GM12878 (cell line): Measurements from ENCODE around the gene AIF1L. TPM values are rescaled to one million over a fixed set of nuclear protein-coding genes. Genes with fewer than 3 reads are reported as not detected.

ENCODE experiments used
- ATAC-seq: fragments of 200-7000 bp; cut with Tn5 transposase; 3 replicates; pipeline ENCODE4 v1.9.1; 2020; ENCODE audit warnings: mild to moderate bottlenecking, moderate library complexity
- BruUV-seq: library from RNA; stranded (reverse); fragments of 400-500 nt; replicated peaks from 2 replicates; lab custom pipeline; 2021; lab: Mats Ljungman, UMichigan
- CTCF ChIA-PET: fragments of 300-600 bp; sonication (Branson Sonifier 250); formaldehyde crosslinking; extraction: SDS; loops from one replicate; lab custom pipeline; 2021; ENCODE audit warnings: inconsistent platforms; lab: Yijun Ruan, JAX
- POLR2A ChIA-PET: fragments of 350-600 bp; formaldehyde crosslinking; extraction: SDS; loops from one replicate; lab custom pipeline; 2021; ENCODE audit warnings: inconsistent platforms; lab: Charles Lee
- RAD21 ChIA-PET: fragments of 300-600 bp; sonication (Branson Sonifier 250); formaldehyde crosslinking; loops from one replicate; lab custom pipeline; 2023; ENCODE audit warnings: antibody characterized with exemption; ENCODE audit not compliant: unreplicated experiment; lab: Charles Lee
- SMC1A ChIA-PET: fragments of 300-600 bp; sonication (Branson Sonifier 250); formaldehyde crosslinking; loops from one replicate; lab custom pipeline; 2023; ENCODE audit not compliant: unreplicated experiment, uncharacterized antibody; lab: Charles Lee
- DNase-seq: peaks from one replicate; pipeline ENCODE4 v3.0.0-alpha.2; 2011; ENCODE audit warnings: low read depth, low spot score
- FAIRE-seq: peaks from 3 replicates; lab custom pipeline; 2011; peaks lifted over from hg19 to GRCh38; lab: Jason Lieb, UNC
- H2AFZ ChIP-seq: 2 replicates; pipeline ENCODE4 v1.6.0; 2011; ENCODE audit warnings: low read depth, low read length, control low read depth; ENCODE audit not compliant: control insufficient read depth
- H3K27ac ChIP-seq: 2 replicates; pipeline ENCODE4 v1.5.1; 2011; ENCODE audit warnings: control low read depth; ENCODE audit not compliant: control insufficient read depth, insufficient read depth
- H3K27me3 ChIP-seq, 2 experiments: replicated peaks in 1 of 2; 2 replicates each; pipeline versions ENCODE4 v1.6.0 to v1.6.1; 2011; ENCODE audit warnings: low read length in 1 of 2; ENCODE audit not compliant: control insufficient read depth in 2 of 2, insufficient read depth in 2 of 2
- H3K36me3 ChIP-seq, 2 experiments: 2 replicates each; pipeline ENCODE4 v1.5.1; 2011; ENCODE audit warnings: low read length in 1 of 2; ENCODE audit not compliant: control insufficient read depth in 2 of 2, insufficient read depth in 2 of 2
- H3K4me1 ChIP-seq: 2 replicates; pipeline ENCODE4 v1.6.1; 2011; ENCODE audit warnings: mild to moderate bottlenecking, low read length, moderate library complexity, mixed read lengths; ENCODE audit not compliant: control insufficient read depth, insufficient read depth
- H3K4me2 ChIP-seq: 2 replicates; pipeline ENCODE4 v1.6.0; 2011; ENCODE audit warnings: control low read depth; ENCODE audit not compliant: control insufficient read depth, insufficient read depth
- H3K4me3 ChIP-seq: fragments of 200-600 bp; sonication (generic); 2 replicates; pipeline ENCODE4 v1.5.1; 2016
- H3K79me2 ChIP-seq: 2 replicates; pipeline ENCODE4 v1.6.0; 2011; ENCODE audit warnings: low read length; ENCODE audit not compliant: control insufficient read depth, insufficient read depth
- H3K9ac ChIP-seq: 2 replicates; pipeline ENCODE4 v1.8.0; 2011; ENCODE audit warnings: low read length, control low read depth, mixed read lengths; ENCODE audit not compliant: control insufficient read depth, insufficient read depth
- H3K9me3 ChIP-seq: replicated peaks from 3 replicates; pipeline ENCODE4 v1.5.1; 2011; ENCODE audit warnings: mild to moderate bottlenecking, low read length; ENCODE audit not compliant: control insufficient read depth, insufficient read depth
- H4K20me1 ChIP-seq: 2 replicates; pipeline ENCODE4 v1.6.0; 2011; ENCODE audit not compliant: control insufficient read depth, insufficient read depth
- ETV6 ChIP-seq, 2 experiments: fragments of 450-650 bp in 1 of 2; IDR thresholded peaks in 1 of 2; conservative IDR thresholded peaks in 1 of 2; 2 replicates each; pipeline ENCODE4 v1.6.1; 2014; ENCODE audit warnings: antibody characterized with exemption in 1 of 2, borderline replicate concordance in 1 of 2, low read depth in 1 of 2, mild to moderate bottlenecking in 1 of 2, moderate library complexity in 1 of 2
- IKZF2 ChIP-seq, 2 experiments: fragments of 450-650 bp; IDR thresholded peaks; 2 replicates each; pipeline ENCODE4 v1.6.1; 2017; ENCODE audit warnings: mild to moderate bottlenecking in 2 of 2, moderate library complexity in 2 of 2
- MTA3 ChIP-seq: IDR thresholded peaks from 2 replicates; pipeline ENCODE4 v1.6.1; 2012; ENCODE audit warnings: low read length, inconsistent platforms, borderline replicate concordance
- MXI1 ChIP-seq: fragments of 150-350 bp; IDR thresholded peaks from 2 replicates; pipeline ENCODE4 v1.6.1; 2011; ENCODE audit warnings: low read depth, mild to moderate bottlenecking, inconsistent platforms, low read length, improper control_type of control experiment
- NFYA ChIP-seq: IDR thresholded peaks from 2 replicates; pipeline ENCODE4 v1.6.1; 2011; ENCODE audit warnings: low read depth, mild to moderate bottlenecking, low read length, improper control_type of control experiment, borderline replicate concordance
- NR2F1 ChIP-seq: fragments of 450-650 bp; conservative IDR thresholded peaks from 2 replicates; pipeline ENCODE4 v1.6.1; 2017; ENCODE audit warnings: mild to moderate bottlenecking
- TARDBP ChIP-seq: IDR thresholded peaks from 2 replicates; pipeline ENCODE4 v1.6.1; 2016; ENCODE audit warnings: borderline replicate concordance
- WGBS: methylation state at CpG from one replicate; pipeline ENCODE4 v1.1.6; 2016; ENCODE audit warnings: low lambda C conversion rate; ENCODE audit not compliant: insufficient replicate concordance, insufficient coverage; ENCODE audit errors: missing lambda C conversion rate; 5-methylcytosine and 5-hydroxymethylcytosine counted together
- in situ Hi-C: fragments of 300-500 bp; cut with MboI; formaldehyde crosslinking; loops from 9 replicates; pipeline ENCODE4 v1.14.3; 2018; ENCODE audit warnings: mixed read lengths
- intact Hi-C: fragments of 100-400 bp; cut with micrococcal nuclease; formaldehyde crosslinking; loops from one replicate; pipeline ENCODE4 v1.14.2; 2022; ENCODE audit not compliant: unreplicated experiment
- polyA plus RNA-seq, 11 experiments: library from polyadenylated mRNA; depleted of rRNA in 4 of 11; unstranded in 6 of 11; stranded (reverse) in 5 of 11; fragments of >200 nt; fragmentation: Nextera tagmentation in 4 of 11; fragmentation: Illumina TruSeq in 1 of 11; extraction: Ambion mirVana in 4 of 11; extraction: Trizol in 1 of 11; gene quantifications; 1 replicate in 1 of 11; 2 replicates in 10 of 11; pipeline versions ENCODE4 v1.2.1 to v1.2.3, GENCODE V29; 2011 to 2016; ENCODE audit warnings: inconsistent platforms in 2 of 11, missing spikeins in 2 of 11, low read depth in 1 of 11
- total RNA-seq, 4 experiments: library from RNA; depleted of rRNA in 3 of 4; stranded (reverse); fragments of >200 nt in 3 of 4; fragmentation: Illumina TruSeq in 1 of 4; extraction: Trizol in 1 of 4; gene quantifications; 2 replicates each; pipeline versions ENCODE4 v1.2.1 to v1.2.3, GENCODE V29; 2013 to 2021
- TF ChIP-seq, protein P1 (sequence below): IDR thresholded peaks from 2 replicates; pipeline ENCODE4 v1.6.1; 2011; ENCODE audit warnings: borderline replicate concordance, low read depth, mild to moderate bottlenecking, moderate library complexity, low read length; ENCODE audit not compliant: insufficient read depth, poor library complexity, severe bottlenecking
- TF ChIP-seq, protein P2 (sequence below): IDR thresholded peaks from 2 replicates; pipeline ENCODE4 v1.6.1; 2012; ENCODE audit warnings: low read length, inconsistent platforms

Gene AIF1L
- total and polyA plus RNA-seq, 10 of the 15 experiments (the other 5 are each of a cell fraction or from before 2014, with no cell fraction given): 0.07 to 0.15 (median 0.08) TPM; not detected in 7

DNA sequence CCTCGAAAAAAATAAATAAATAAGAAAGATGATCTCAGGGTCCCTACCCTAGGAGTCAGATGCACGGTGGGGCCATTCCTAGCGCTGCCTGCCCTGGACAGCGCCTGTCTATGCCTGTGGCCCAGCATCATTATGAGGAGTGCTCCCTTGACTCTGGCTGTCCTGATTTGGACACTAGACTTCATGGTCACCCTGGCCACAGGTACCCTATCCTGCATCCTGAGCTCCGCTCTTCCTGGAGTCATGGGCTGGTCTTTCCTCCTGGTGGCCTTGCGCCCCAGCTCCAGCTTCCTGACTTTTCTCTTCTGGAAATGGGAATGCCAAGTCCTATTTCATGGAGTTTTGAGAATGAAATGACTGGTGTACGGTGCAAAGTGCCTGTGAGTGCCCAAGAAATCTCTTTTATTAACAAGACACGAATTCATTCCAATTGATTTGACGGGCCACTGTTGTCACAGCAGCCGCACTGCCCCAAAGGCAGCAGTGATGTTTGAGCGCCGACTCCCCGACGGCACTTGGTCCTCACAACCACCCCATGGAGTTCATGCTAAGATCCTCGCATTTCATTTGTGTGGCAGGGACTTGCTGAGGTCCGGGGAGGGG, 564 bp upstream of the AIF1L start:
- Histone ChIP-seq H2AFZ (no peak overlapping the region), H3K4me3 (no peak overlapping the region), H3K9me3 (no peaks in the 10 kb centered on the region), H3K36me3 (no peaks in the 10 kb centered on the region), H3K27me3 (peaks cover 8 to 13% of the 10 kb centered on the region in 2 experiments; a peak in 3 of 4 replicates), H3K9ac (no peak overlapping the region), H4K20me1 (no peaks in the 10 kb centered on the region), H3K4me1 (no peaks in the 10 kb centered on the region; the same call in 1 of the 2 replicates), H3K79me2 (no peaks in the 10 kb centered on the region), H3K27ac (no peak overlapping the region), H3K4me2 (no peak overlapping the region)
- intact Hi-C loops (no loop called here), in situ Hi-C loops (no loop called here)
- BruUV-seq: no TSS peak
- FAIRE-seq: no peak
- POLR2A ChIA-PET: interaction anchor here (0.6 kb wide), 1 partner anchor 31 kb away, joined by 3 read pairs; no protein-coding TSS in a partner anchor
- SMC1A ChIA-PET: no interaction called here
- 40% methylated on average over 16 of the region's 16 CpGs for WGBS
- ATAC-seq: no peak
- no peak for TF ChIP-seq MTA3
- TF ChIP-seq NFYA: no peak
- RAD21 ChIA-PET: no interaction called here
- DNase-seq: no peak
- CTCF ChIA-PET: no interaction called here

DNA sequence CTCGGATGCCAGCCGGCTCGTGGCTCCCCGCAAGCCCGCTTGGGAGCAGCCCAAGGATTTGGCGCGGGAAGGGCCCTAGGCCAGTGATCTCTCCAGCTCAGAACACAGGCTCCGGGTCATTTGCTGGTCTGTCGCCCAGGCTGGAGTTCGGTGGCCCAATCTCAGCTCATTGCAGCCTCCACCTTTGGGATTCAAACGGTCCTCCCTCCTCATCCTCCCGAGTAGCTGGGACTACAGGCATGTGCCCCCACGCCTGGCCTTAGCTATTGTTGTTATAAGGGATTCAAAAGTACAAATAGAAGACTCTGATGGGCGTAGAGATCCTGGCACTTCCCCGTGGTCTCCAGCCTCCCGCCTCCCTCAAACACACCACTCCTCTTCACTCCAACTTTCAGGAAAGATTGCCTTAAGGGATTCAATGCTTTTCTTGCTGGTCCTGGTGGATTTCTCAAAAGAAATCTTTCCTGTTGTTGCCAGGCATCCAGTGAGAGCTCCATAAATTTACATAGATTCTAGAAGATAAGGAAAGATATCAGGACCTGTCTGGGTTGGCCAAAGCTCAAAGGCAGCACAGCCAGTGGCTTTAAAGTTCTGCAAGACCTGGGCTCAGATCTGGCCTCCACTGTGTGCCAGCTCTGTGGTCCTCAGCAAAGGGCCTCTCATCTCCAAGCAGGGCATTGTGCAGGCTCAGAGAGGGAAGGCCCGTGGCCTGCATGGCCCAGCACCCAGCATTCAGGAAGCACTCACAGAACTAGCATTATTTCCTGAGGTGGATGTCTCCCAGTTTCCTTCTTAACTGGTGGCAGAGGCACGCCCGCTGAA, 1.0 kb downstream of the AIF1L start:
- H3K9ac ChIP-seq: no peak overlapping the region
- H3K4me2 ChIP-seq: 0 out of 2 replicates have a peak overlapping the region, but pooled peaks have one; percentile 13
- TF ChIP-seq TARDBP: no peak
- TF ChIP-seq NR2F1: no peak
- TF ChIP-seq IKZF2 (IDR thresholded peaks at IDR 0.05): no peak
- TF ChIP-seq, protein P1, sequence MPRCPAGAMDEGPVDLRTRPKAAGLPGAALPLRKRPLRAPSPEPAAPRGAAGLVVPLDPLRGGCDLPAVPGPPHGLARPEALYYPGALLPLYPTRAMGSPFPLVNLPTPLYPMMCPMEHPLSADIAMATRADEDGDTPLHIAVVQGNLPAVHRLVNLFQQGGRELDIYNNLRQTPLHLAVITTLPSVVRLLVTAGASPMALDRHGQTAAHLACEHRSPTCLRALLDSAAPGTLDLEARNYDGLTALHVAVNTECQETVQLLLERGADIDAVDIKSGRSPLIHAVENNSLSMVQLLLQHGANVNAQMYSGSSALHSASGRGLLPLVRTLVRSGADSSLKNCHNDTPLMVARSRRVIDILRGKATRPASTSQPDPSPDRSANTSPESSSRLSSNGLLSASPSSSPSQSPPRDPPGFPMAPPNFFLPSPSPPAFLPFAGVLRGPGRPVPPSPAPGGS: no peak
- TF ChIP-seq MXI1: no peak
- no peak for TF ChIP-seq ETV6 (conservative IDR thresholded peaks at IDR 0.05 in 1 of 2, IDR thresholded peaks at IDR 0.05 in 1 of 2; ENCODE audit: borderline replicate concordance in 1 of 2, low read depth in 1 of 2)
- TF ChIP-seq, protein P2, sequence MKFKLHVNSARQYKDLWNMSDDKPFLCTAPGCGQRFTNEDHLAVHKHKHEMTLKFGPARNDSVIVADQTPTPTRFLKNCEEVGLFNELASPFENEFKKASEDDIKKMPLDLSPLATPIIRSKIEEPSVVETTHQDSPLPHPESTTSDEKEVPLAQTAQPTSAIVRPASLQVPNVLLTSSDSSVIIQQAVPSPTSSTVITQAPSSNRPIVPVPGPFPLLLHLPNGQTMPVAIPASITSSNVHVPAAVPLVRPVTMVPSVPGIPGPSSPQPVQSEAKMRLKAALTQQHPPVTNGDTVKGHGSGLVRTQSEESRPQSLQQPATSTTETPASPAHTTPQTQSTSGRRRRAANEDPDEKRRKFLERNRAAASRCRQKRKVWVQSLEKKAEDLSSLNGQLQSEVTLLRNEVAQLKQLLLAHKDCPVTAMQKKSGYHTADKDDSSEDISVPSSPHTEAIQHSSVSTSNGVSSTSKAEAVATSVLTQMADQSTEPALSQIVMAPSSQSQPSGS: no peak
- H3K27me3 ChIP-seq: peaks cover 8 to 13% of the 10 kb centered on the region in 2 experiments; a peak in 3 of 4 replicates
- FAIRE-seq: no peak
- no peaks in the 10 kb centered on the region for H3K9me3 ChIP-seq
- no peak overlapping the region for H3K27ac ChIP-seq
- ChIA-PET POLR2A (no interaction called here), SMC1A (no interaction called here), CTCF (interaction anchor here (0.6 kb wide), 1 partner anchor 155 kb away, joined by 4 read pairs; no protein-coding TSS in a partner anchor), RAD21 (no interaction called here)
- no peaks in the 10 kb centered on the region for H4K20me1 ChIP-seq
- 48% methylated on average over 19 of the region's 19 CpGs for WGBS
- H3K36me3 ChIP-seq: no peaks in the 10 kb centered on the region
- no peaks in the 10 kb centered on the region for H3K79me2 ChIP-seq
- ATAC-seq: no peak
- H3K4me1 ChIP-seq: no peaks in the 10 kb centered on the region; the same call in 1 of the 2 replicates
- intact Hi-C loops: no loop called here
- no peak for DNase-seq
- in situ Hi-C loops: no loop called here
- H2AFZ ChIP-seq: no peak overlapping the region
- no peak overlapping the region for H3K4me3 ChIP-seq
- BruUV-seq: no TSS peak
